Activated naive CD4-positive, alpha-beta T cell treated with anti-CD3 and anti-CD28 coated beads, Interleukin-2, amount 50 U/mL, for 16 hours (primary cell): ENCODE measurements around the gene CCDC71.

ENCODE experiments used
- DNase-seq: peaks from one replicate; pipeline ENCODE4 v3.0.0-alpha.2; 2020

The CCDC71 gene

DNA sequence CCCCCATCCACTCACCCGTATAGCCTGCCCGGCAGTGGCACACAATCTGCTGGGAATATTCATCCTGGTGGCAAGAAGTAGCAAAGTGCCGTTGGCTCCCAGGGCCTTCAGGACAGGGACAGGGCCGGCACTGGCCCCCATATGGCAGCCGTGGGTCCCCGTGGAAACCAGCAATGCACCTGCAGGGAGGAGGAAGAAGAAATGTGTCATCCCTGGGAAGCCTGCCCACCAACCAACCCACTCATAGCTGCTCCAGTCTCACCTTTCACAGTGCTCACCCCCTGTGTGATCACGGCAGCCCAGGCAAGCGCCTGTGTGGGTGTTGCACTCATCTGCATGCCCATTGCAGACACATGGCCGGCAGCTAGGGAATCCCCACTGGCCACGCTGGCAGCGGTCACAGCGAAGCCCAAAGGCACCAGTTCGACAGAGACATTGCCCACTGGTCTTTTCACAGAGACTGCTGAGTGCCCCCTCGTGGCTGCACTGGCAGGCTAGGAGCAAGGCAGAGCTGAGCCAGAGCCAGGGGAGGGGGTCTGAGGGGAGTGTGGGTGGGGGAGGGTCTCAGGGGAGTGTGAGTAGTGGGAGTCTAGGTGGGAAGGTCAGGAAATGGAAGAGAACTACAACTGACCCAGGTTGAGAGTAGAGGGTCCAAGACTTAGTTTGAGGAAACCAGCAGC lies 41.0 kb downstream of the CCDC71 start:
- DNase-seq, result no peak

DNA sequence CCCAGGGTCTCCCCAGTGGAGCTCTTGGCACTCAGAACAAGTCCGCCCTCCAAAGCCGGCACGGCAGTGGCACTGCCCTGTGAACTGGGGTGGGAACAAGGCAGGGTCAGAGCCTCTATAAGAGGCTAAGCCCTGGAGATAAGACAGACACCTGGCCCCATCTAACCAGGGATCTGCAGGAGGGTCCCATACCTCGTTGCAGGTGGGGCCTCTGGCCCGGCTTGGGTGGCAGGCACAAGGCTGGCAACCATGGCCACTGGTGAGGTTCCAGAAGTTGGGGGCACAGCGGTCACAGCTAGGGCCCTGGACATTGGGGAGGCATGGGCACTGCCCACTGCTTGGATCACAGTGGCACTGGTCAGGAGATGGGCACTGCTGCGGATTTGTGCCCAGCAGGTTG lies 41.9 kb downstream of the CCDC71 start:
- DNase-seq, result no peak

- DNase-seq, result no peak
Observed at GRCh38 chr3:49123687-49124086, 42.4 kb downstream of the CCDC71 start.

GRCh38 chr3:49122886-49123545 lies 43.1 kb downstream of the CCDC71 start:
- no peak for DNase-seq

- no peak for DNase-seq
Observed at GRCh38 chr3:49122451-49122850, 43.7 kb downstream of the CCDC71 start.

- no peak for DNase-seq
Observed at GRCh38 chr3:49122022-49122421, 44.1 kb downstream of the CCDC71 start.

- no peak for DNase-seq
Observed at GRCh38 chr3:49121132-49121736, 44.9 kb downstream of the CCDC71 start.

- DNase-seq, result peak; percentile 95
Observed at GRCh38 chr3:49120438-49121131, 45.5 kb downstream of the CCDC71 start, which contains the start of gene USP19. Gene USP19 (minus strand): TSS chr3:49120823. CDS start chr3:49119145, 1,678 bp downstream.

DNA sequence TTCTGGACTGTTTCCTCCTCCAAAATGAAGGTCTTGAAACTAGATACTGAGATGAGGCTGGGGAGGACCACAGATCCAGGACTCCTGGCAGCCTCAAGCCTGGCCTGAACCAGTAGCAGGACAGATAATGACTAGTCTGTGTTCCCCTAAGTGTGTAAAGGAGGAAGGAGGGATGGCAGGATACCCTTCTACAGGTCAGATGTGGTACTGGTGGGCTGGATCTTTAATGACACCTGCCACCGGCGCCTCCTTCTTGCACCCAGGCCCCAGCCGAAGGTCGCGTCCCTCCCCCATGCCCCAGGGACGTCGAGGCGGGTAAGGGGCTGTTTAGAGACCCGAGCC lies 46.1 kb downstream of the CCDC71 start:
- peak; percentile 19 for DNase-seq

GRCh38 chr3:49119439-49119838 lies 46.7 kb downstream of the CCDC71 start:
- DNase-seq, result no peak

DNA sequence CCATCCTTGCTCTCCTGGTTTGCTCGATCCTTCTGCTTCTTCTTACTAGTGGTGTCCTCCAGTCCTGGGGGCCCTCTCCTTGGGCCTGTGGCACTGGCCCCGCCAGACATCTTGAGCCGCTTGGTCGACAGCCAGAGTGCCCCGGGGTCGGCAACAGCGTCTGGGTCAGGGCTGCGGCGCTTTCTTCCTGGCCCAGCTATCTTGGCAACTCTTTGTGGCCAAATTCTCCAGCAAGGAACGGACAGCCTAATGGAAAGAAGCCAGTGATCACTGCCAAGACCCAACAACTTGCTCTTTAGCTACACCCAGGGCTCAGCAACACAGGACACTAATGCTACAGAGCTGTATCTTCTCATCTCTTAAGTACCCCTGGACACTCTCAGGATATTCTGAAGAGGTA lies 47.1 kb downstream of the CCDC71 start:
- DNase-seq, result no peak
